Stimulated activated CD4-positive, alpha-beta T cell treated with anti-CD3 and anti-CD28 coated beads, Interleukin-2, amount 100 ng/mL, for 24 hours (primary cell): ENCODE data around the gene TMCC1.
"Not testable (repeated sequence)": the region's sequence is repeated elsewhere in the genome, so short reads cannot be mapped to it uniquely, and the experiment has no call there.

Source experiments
- DNase-seq, 2 donors: peaks; one replicate each; pipeline ENCODE4 v3.0.0-alpha.2; 2020

Gene TMCC1

GRCh38 chr3:129892486-129892856 is 1.0 kb downstream of the TMCC1 start:
- DNase-seq: peak; percentile 16 to 32

- no peak for DNase-seq
Measured at GRCh38 chr3:129890891-129891290, 2.6 kb downstream of the TMCC1 start.

GRCh38 chr3:129890125-129890524 is 3.4 kb downstream of the TMCC1 start:
- DNase-seq: no peak

- DNase-seq: no peak
Measured at GRCh38 chr3:129888771-129889170, 4.7 kb downstream of the TMCC1 start.

- DNase-seq: no peak
Measured at GRCh38 chr3:129881261-129881660, 12.2 kb downstream of the TMCC1 start.

GRCh38 chr3:129878355-129878754 is 15.2 kb downstream of the TMCC1 start:
- DNase-seq: no peak

- DNase-seq: not testable (repeated sequence)
Measured at GRCh38 chr3:129874479-129874878, 19.0 kb downstream of the TMCC1 start.

- DNase-seq: no peak
Measured at GRCh38 chr3:129868912-129869311, 24.6 kb downstream of the TMCC1 start.

- DNase-seq: no peak
Measured at GRCh38 chr3:129867506-129868124, 25.9 kb downstream of the TMCC1 start.

- no peak for DNase-seq
Measured at GRCh38 chr3:129865806-129866205, 27.7 kb downstream of the TMCC1 start.

- DNase-seq: no peak
Measured at GRCh38 chr3:129864519-129864918, 29.0 kb downstream of the TMCC1 start.

GRCh38 chr3:129859272-129859671 is 34.2 kb downstream of the TMCC1 start:
- DNase-seq: no peak

GRCh38 chr3:129857899-129858298 is 35.6 kb downstream of the TMCC1 start:
- no peak for DNase-seq

- not testable (repeated sequence) for DNase-seq
Measured at GRCh38 chr3:129856790-129857189, 36.7 kb downstream of the TMCC1 start.

- DNase-seq: no peak
Measured at GRCh38 chr3:129855832-129856419, 37.6 kb downstream of the TMCC1 start.

GRCh38 chr3:129855170-129855831 is 38.2 kb downstream of the TMCC1 start:
- DNase-seq: no peak

GRCh38 chr3:129854460-129854859 is 39.1 kb downstream of the TMCC1 start:
- no peak for DNase-seq

GRCh38 chr3:129845956-129846355 is 47.6 kb downstream of the TMCC1 start:
- no peak for DNase-seq

- DNase-seq: no peak
Measured at GRCh38 chr3:129840707-129841360, 52.7 kb downstream of the TMCC1 start.

- DNase-seq: no peak
Measured at GRCh38 chr3:129838086-129838485, 55.4 kb downstream of the TMCC1 start.

- DNase-seq: no peak
Measured at GRCh38 chr3:129837065-129837642, 56.4 kb downstream of the TMCC1 start.

- no peak for DNase-seq
Measured at GRCh38 chr3:129836381-129837064, 57.0 kb downstream of the TMCC1 start.

GRCh38 chr3:129835198-129835597 is 58.3 kb downstream of the TMCC1 start:
- no peak for DNase-seq
